GM21423 (cell line): ENCODE results near the gene COL15A1.

Experiments
- ATAC-seq: cut with Tn5 transposase; IDR thresholded peaks from one replicate; pipeline ENCODE4 v1.9.1; 2021; ENCODE audit warnings: mild to moderate bottlenecking, moderate library complexity; ENCODE audit not compliant: unreplicated experiment

Gene COL15A1

GRCh38 chr9:98971168-98971914 lies 27.6 kb downstream of the COL15A1 start:
- no peak for ATAC-seq

- no peak for ATAC-seq
Measured at GRCh38 chr9:98971915-98972223, 28.2 kb downstream of the COL15A1 start.

- no peak for ATAC-seq
Measured at GRCh38 chr9:98972716-98973115, 29.0 kb downstream of the COL15A1 start.

GRCh38 chr9:98973171-98973570 lies 29.5 kb downstream of the COL15A1 start:
- no peak for ATAC-seq

- no peak for ATAC-seq
Measured at GRCh38 chr9:98973576-98973975, 29.9 kb downstream of the COL15A1 start.

- ATAC-seq, result no peak
Measured at GRCh38 chr9:98974106-98974505, 30.4 kb downstream of the COL15A1 start.

GRCh38 chr9:98974554-98974953 lies 30.8 kb downstream of the COL15A1 start:
- no peak for ATAC-seq

GRCh38 chr9:98974994-98975712 lies 31.4 kb downstream of the COL15A1 start:
- ATAC-seq, result peak; percentile 78

- no peak for ATAC-seq
Measured at GRCh38 chr9:98975838-98976237, 32.1 kb downstream of the COL15A1 start.

- no peak for ATAC-seq
Measured at GRCh38 chr9:98977246-98977714, 33.6 kb downstream of the COL15A1 start.

- ATAC-seq, result no peak
Measured at GRCh38 chr9:98977813-98978212, 34.1 kb downstream of the COL15A1 start.

- ATAC-seq, result no peak
Measured at GRCh38 chr9:98978231-98978681, 34.5 kb downstream of the COL15A1 start.

- ATAC-seq, result no peak
Measured at GRCh38 chr9:98980291-98980690, 36.6 kb downstream of the COL15A1 start.

GRCh38 chr9:98983295-98984268 lies 39.9 kb downstream of the COL15A1 start:
- ATAC-seq, result no peak

GRCh38 chr9:98985596-98985995 lies 41.9 kb downstream of the COL15A1 start:
- no peak for ATAC-seq

- ATAC-seq, result no peak
Measured at GRCh38 chr9:98986866-98987651, 43.4 kb downstream of the COL15A1 start.

GRCh38 chr9:98989036-98990000 lies 45.6 kb downstream of the COL15A1 start:
- ATAC-seq, result no peak

- no peak for ATAC-seq
Measured at GRCh38 chr9:98990181-98990870, 46.6 kb downstream of the COL15A1 start.
